HCT116 (cell line): ENCODE data around the gene ACMSD.

ENCODE experiments used
- CEBPB ChIP-seq: IDR thresholded peaks from 2 replicates; pipeline ENCODE4 v1.6.1; 2012; ENCODE audit warnings: low read depth
- CTCF ChIP-seq, 3 experiments: fragments of 200-600 bp in 1 of 3; sonication (generic) in 1 of 3; IDR thresholded peaks in 2 of 3; conservative IDR thresholded peaks in 1 of 3; 2 replicates each; pipeline ENCODE4 v1.5.1; 2012 to 2017; ENCODE audit warnings: low read depth in 2 of 3, low read length in 2 of 3, antibody characterized with exemption in 1 of 3, borderline replicate concordance in 1 of 3, control low read depth in 1 of 3, mild to moderate bottlenecking in 1 of 3, mixed read lengths in 1 of 3, mixed run types in 1 of 3, moderate library complexity in 1 of 3; ENCODE audit not compliant: insufficient read depth in 1 of 3
- EGR1 ChIP-seq: IDR thresholded peaks from 2 replicates; pipeline ENCODE4 v1.6.1; 2012; ENCODE audit warnings: low read depth
- ELF1 ChIP-seq: IDR thresholded peaks from 2 replicates; pipeline ENCODE4 v1.6.1; 2012; ENCODE audit warnings: low read depth, borderline replicate concordance
- EZH2 ChIP-seq: fragments of 200-600 bp; sonication (generic); IDR thresholded peaks from 2 replicates; pipeline ENCODE4 v1.6.1; 2017; ENCODE audit warnings: antibody characterized with exemption, mixed run types
- JUND ChIP-seq: IDR thresholded peaks from 2 replicates; pipeline ENCODE4 v1.6.1; 2012
- POLR2A ChIP-seq: IDR thresholded peaks from 2 replicates; pipeline ENCODE4 v1.7.0; 2011; ENCODE audit warnings: borderline replicate concordance; ENCODE audit not compliant: insufficient read depth, insufficient read length; ENCODE audit errors: extremely low read depth
- POLR2AphosphoS5 ChIP-seq: IDR thresholded peaks from 2 replicates; pipeline ENCODE4 v1.6.1; 2011; ENCODE audit warnings: mild to moderate bottlenecking, low read depth, low read length, moderate library complexity
- REST ChIP-seq: IDR thresholded peaks from 2 replicates; pipeline ENCODE4 v1.6.1; 2012; ENCODE audit warnings: low read depth
- SIN3A ChIP-seq: IDR thresholded peaks from 2 replicates; pipeline ENCODE4 v1.6.1; 2012; ENCODE audit warnings: low read depth
- SRF ChIP-seq: IDR thresholded peaks from 2 replicates; pipeline ENCODE4 v1.6.1; 2012; ENCODE audit warnings: low read depth
- ZFX ChIP-seq: fragments of 450-650 bp; IDR thresholded peaks from 2 replicates; pipeline ENCODE4 v1.6.1; 2017

- TF ChIP-seq JUND, result no peak
- no peak for TF ChIP-seq CTCF (IDR thresholded peaks at IDR 0.05 in 2 of 3, conservative IDR thresholded peaks at IDR 0.05 in 1 of 3; ENCODE audit: borderline replicate concordance in 1 of 3, insufficient read depth in 1 of 3, low read depth in 2 of 3, low read length in 2 of 3)
- TF ChIP-seq POLR2AphosphoS5, result no peak
- no peak for TF ChIP-seq POLR2A
- no peak for TF ChIP-seq ELF1
- peak; percentile 37; the same call in 1 of the 2 replicates for TF ChIP-seq CEBPB
- TF ChIP-seq ZFX, result no peak
- TF ChIP-seq SIN3A, result no peak
- TF ChIP-seq EZH2, result no peak
- no peak for TF ChIP-seq SRF
- no peak for TF ChIP-seq REST
- no peak for TF ChIP-seq EGR1
These were observed 1.4 kb upstream of the ACMSD start for GRCh38 chr2:134836986-134837385.
